ENCODE results near the gene MTMR11.
A peak's percentile ranks its signal among the peaks of the same experiment; 100 is the strongest.
"Not testable (repeated sequence)": the region's sequence is repeated elsewhere in the genome, so short reads cannot be mapped to it uniquely, and the experiment has no call there.

The MTMR11 gene

DNA sequence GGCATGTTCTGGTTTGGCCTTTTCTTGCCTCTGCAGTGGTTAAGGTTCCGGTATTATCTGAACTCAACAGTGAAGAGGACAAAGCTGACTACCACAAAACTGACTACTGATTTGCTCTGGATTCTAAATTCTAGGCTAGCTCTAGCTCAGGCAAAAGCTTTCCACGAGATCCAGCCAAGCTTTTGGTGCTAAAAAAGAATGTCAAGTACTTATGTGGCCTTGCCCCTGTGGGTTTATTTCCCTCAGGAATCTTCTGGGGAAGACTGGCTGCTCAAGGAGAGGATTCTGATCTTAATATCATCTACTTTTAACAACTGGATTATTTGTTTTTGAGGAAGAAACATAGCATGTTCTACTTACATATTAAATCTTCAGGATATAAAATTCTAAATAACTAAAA lies 26.1 kb upstream of the MTMR11 start:
- DNase-seq, result no peak
- TF ChIP-seq, protein P1, sequence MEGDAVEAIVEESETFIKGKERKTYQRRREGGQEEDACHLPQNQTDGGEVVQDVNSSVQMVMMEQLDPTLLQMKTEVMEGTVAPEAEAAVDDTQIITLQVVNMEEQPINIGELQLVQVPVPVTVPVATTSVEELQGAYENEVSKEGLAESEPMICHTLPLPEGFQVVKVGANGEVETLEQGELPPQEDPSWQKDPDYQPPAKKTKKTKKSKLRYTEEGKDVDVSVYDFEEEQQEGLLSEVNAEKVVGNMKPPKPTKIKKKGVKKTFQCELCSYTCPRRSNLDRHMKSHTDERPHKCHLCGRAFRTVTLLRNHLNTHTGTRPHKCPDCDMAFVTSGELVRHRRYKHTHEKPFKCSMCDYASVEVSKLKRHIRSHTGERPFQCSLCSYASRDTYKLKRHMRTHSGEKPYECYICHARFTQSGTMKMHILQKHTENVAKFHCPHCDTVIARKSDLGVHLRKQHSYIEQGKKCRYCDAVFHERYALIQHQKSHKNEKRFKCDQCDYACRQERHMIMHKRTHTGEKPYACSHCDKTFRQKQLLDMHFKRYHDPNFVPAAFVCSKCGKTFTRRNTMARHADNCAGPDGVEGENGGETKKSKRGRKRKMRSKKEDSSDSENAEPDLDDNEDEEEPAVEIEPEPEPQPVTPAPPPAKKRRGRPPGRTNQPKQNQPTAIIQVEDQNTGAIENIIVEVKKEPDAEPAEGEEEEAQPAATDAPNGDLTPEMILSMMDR (IDR thresholded peaks at IDR 0.05; ENCODE audit: low read depth, low read length, missing control alignments), result no peak

GRCh38 chr1:149962039-149962647 lies 25.5 kb upstream of the MTMR11 start:
- no peak overlapping the region for H3K4me3 ChIP-seq (ENCODE audit: low read depth, low read length)
- no peaks in the 10 kb centered on the region for H3K27me3 ChIP-seq (replicated peaks)
- H3K36me3 ChIP-seq (replicated peaks), result peaks cover 52% of the 10 kb centered on the region
- peak; percentile 79 for DNase-seq
- no peak overlapping the region for H3K27ac ChIP-seq
- TF ChIP-seq, protein P1 (IDR thresholded peaks at IDR 0.05; ENCODE audit: low read depth, low read length, missing control alignments), result peak; percentile 69
- in situ Hi-C loops (cut with HindIII; ENCODE audit: low pct_ligation_motif_present, low sequenced_read_pairs), result no loop called here

More for the DNA sequence above, 26.1 kb upstream of the MTMR11 start:
- no peaks in the 10 kb centered on the region for H3K27me3 ChIP-seq (replicated peaks)
- H3K4me3 ChIP-seq (ENCODE audit: low read depth, low read length), result no peak overlapping the region
- peaks cover 53% of the 10 kb centered on the region for H3K36me3 ChIP-seq (replicated peaks)
- H3K27ac ChIP-seq, result no peak overlapping the region
- in situ Hi-C loops (cut with HindIII; ENCODE audit: low pct_ligation_motif_present, low sequenced_read_pairs), result no loop called here

GRCh38 chr1:149957548-149957947 lies 20.9 kb upstream of the MTMR11 start:
- H3K27ac ChIP-seq; H3K4me3 ChIP-seq (ENCODE audit: low read depth, low read length); H3K27me3 ChIP-seq (replicated peaks); in situ Hi-C loops (cut with HindIII; ENCODE audit: low pct_ligation_motif_present, low sequenced_read_pairs); DNase-seq: not testable (repeated sequence)
- peaks cover 34% of the 10 kb centered on the region for H3K36me3 ChIP-seq (replicated peaks)

DNA sequence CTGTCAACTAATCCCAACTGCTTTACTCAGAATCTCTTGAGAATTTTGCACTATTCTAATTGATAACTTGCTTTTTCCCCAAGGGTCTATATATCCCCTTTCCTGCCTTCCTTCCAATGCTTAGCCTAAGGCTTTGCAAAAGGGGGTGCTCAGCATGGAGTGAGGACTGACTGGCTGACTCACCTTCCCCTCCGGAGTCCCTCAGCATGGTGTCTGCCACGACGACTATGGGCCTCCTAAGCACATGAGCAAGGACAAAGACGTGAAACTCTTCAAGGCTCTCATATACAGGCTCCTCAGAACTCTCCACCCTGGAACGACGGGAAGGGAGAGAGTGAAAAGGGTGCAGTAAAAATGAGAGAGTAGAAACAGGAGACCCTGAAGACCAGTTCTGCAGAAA lies 13.2 kb upstream of the MTMR11 start:
- H3K36me3 ChIP-seq (replicated peaks), result peaks cover 38% of the 10 kb centered on the region
- in situ Hi-C loops (cut with HindIII; ENCODE audit: low pct_ligation_motif_present, low sequenced_read_pairs), result no loop called here
- TF ChIP-seq, protein P1 (IDR thresholded peaks at IDR 0.05; ENCODE audit: low read depth, low read length, missing control alignments), result no peak
- no peaks in the 10 kb centered on the region for H3K27me3 ChIP-seq (replicated peaks)
- DNase-seq, result no peak
- H3K27ac ChIP-seq, result no peak overlapping the region
- no peak overlapping the region for H3K4me3 ChIP-seq (ENCODE audit: low read depth, low read length)

GRCh38 chr1:149945206-149945605 lies 8.5 kb upstream of the MTMR11 start:
- TF ChIP-seq, protein P1 (IDR thresholded peaks at IDR 0.05; ENCODE audit: low read depth, low read length, missing control alignments), result no peak
- no peak for DNase-seq
- H3K4me3 ChIP-seq (ENCODE audit: low read depth, low read length), result no peak overlapping the region
- no peak overlapping the region for H3K27ac ChIP-seq
- in situ Hi-C loops (cut with HindIII; ENCODE audit: low pct_ligation_motif_present, low sequenced_read_pairs), result no loop called here
- H3K27me3 ChIP-seq (replicated peaks), result no peaks in the 10 kb centered on the region
- peaks cover 50% of the 10 kb centered on the region for H3K36me3 ChIP-seq (replicated peaks)

DNA sequence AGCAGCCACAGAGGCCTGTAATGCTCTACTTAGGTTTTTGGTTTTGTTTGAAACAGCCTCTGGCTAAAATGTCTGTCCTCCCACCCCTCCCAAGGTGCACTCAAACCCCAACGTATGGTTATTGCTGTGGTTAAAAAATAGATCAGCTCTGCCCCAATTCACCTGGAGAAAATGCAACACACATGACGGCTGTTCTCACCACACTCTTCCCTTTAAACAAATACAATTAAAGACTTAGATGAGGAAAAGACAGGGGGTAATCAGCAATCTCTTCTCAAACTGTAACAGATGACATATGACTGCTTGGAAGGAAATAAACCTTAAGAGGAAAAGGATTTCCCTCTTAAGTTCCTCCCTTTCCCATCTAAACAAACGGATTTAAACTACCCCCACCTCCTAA lies 6.2 kb upstream of the MTMR11 start:
- Histone ChIP-seq H3K4me3 (ENCODE audit: low read depth, low read length) (no peak overlapping the region), H3K27ac (no peak overlapping the region), H3K27me3 (replicated peaks) (no peaks in the 10 kb centered on the region), H3K36me3 (replicated peaks) (peaks cover 33% of the 10 kb centered on the region)
- DNase-seq, result no peak
- in situ Hi-C loops (cut with HindIII; ENCODE audit: low pct_ligation_motif_present, low sequenced_read_pairs), result no loop called here
- TF ChIP-seq, protein P1 (IDR thresholded peaks at IDR 0.05; ENCODE audit: low read depth, low read length, missing control alignments), result no peak
